ENCODE measurements around the gene NR2E1. TPM values are rescaled to one million over a fixed set of nuclear protein-coding genes. Genes with fewer than 3 reads are reported as not detected.

NR2E1 gene
- total RNA-seq, 2 experiments from 2014 or later: not detected

- Mint-ChIP-seq H3K4me3 (no peak overlapping the region), H3K27me3 (peaks cover 91% of the 10 kb centered on the region), H3K9me3 (no peaks in the 10 kb centered on the region), H3K36me3 (ENCODE audit: low read depth) (peaks cover 5% of the 10 kb centered on the region), H3K4me1 (peaks cover 9% of the 10 kb centered on the region), H3K27ac (no peak overlapping the region)
- no peak for DNase-seq
- POLR2A ChIA-PET: no interaction called here
- CTCF ChIA-PET: interaction anchor here (0.6 to 2.5 kb wide), 3 partner anchors 16 to 1456 kb away, joined by 3 to 7 read pairs (median 3); no protein-coding TSS in a partner anchor
Measured at GRCh38 chr6:108159981-108160380, 5.8 kb upstream of the NR2E1 start.

- H3K27me3 Mint-ChIP-seq: peaks cover 91% of the 10 kb centered on the region
- POLR2A ChIA-PET: no interaction called here
- no peaks in the 10 kb centered on the region for H3K9me3 Mint-ChIP-seq
- H3K36me3 Mint-ChIP-seq (ENCODE audit: low read depth): peaks cover 5% of the 10 kb centered on the region
- H3K4me3 Mint-ChIP-seq: no peak overlapping the region
- no peak for DNase-seq
- H3K4me1 Mint-ChIP-seq: peaks cover 20% of the 10 kb centered on the region
- CTCF ChIA-PET: interaction anchor here (1.6 kb wide), 1 partner anchor 10 kb away, joined by 4 read pairs; no protein-coding TSS in a partner anchor
- H3K27ac Mint-ChIP-seq: no peak overlapping the region
Measured at GRCh38 chr6:108161724-108162282, 4.0 kb upstream of the NR2E1 start.

DNA sequence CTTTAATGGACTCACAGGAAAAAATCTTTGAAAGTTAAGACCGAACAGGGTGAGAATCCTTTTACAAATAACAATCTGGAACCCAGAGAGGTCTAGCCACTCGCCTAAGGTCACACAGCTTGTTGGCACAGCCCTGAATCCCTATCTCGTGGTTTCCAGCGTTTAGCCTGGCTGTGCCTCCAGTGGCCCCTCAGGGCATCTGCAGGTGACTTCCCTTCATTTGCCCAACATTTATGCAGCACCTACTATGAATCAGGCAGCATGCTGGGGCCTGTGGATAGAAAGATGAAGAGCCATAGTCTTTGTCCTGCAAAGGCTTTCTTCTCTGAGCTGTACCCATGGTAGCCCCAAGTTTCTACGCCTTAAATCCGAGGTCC lies 2.6 kb upstream of the NR2E1 start:
- Mint-ChIP-seq H3K4me3 (no peak overlapping the region), H3K9me3 (no peaks in the 10 kb centered on the region), H3K27ac (no peak overlapping the region), H3K36me3 (ENCODE audit: low read depth) (peaks cover 2% of the 10 kb centered on the region), H3K27me3 (peaks cover 98% of the 10 kb centered on the region), H3K4me1 (peaks cover 27% of the 10 kb centered on the region)
- no peak for DNase-seq
- CTCF ChIA-PET: interaction anchor here (1.0 to 1.6 kb wide), 2 partner anchors 9 to 10 kb away, joined by 3 to 4 read pairs; no protein-coding TSS in a partner anchor
- POLR2A ChIA-PET: interaction anchor here (0.6 kb wide), 1 partner anchor 719 kb away, joined by 5 read pairs; no protein-coding TSS in a partner anchor

DNA sequence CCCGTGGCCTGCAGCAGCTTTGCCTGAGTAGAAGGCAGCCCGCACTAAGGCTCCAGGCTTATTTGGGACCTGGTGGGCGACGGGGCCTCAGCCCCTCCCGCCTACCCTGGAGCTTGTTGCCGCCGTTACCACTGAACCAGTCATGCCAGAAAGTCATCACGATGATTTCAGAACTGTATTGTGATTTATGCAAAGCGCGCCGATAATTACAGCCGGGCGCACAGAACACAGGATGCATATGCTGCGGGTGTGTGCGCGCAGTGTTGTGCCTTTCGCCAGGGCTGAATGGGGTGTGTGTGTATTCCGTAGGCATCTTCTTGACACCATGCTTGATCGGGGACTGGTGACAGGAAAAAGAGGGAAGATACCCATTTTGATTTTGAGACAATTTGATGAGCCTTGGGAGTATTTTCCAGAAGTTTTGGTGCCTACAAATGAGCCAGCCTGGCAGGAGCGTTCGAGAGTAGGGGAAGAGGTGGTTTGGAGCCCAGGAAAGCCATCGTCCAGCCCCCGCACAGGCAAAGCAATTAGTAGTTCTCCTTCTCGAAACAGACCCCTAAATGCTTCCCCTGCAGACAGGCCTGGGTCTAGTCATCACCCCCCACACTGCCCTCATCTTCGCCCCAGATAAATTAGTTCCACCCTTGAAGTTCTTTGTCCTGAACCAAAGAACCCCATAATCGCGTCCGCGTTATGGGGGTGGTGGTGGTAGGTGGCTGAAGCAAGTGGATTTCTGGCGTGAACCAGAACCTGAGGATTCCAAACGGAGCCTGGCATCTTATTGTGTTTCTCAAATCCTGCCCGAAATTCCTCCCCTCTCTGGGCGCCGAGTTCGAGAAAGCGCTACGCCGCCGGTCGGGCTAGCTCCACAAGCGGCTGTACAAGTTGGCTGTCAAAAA lies 1.9 kb upstream of the NR2E1 start:
- peak overlapping the region; percentile 22 for H3K4me3 Mint-ChIP-seq
- H3K27ac Mint-ChIP-seq: peak overlapping the region; percentile 50
- H3K27me3 Mint-ChIP-seq: peaks cover 97% of the 10 kb centered on the region
- H3K36me3 Mint-ChIP-seq (ENCODE audit: low read depth): peaks cover 1% of the 10 kb centered on the region
- ChIA-PET CTCF (interaction anchor here (1.0 to 2.1 kb wide), 3 partner anchors 8 to 49 kb away, joined by 3 to 7 read pairs (median 4); no protein-coding TSS in a partner anchor), POLR2A (interaction anchor here (0.6 kb wide), 1 partner anchor 719 kb away, joined by 5 read pairs; no protein-coding TSS in a partner anchor)
- H3K4me1 Mint-ChIP-seq: peaks cover 26% of the 10 kb centered on the region
- H3K9me3 Mint-ChIP-seq: no peaks in the 10 kb centered on the region
- DNase-seq: no peak

DNA sequence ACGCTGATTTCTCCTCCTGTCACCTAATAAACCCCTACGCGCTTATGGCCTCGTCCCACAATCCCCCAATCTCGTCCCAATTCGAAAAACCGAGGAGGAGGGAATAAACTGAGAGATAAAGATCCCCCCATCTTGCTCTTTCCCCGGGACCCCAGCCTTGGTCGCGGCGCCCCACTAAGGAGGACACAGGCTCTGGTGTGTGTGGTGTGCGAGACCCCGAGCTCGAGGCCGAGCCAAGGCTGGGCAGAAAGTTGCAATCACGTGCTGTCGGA lies 1.3 kb upstream of the NR2E1 start:
- H3K9me3 Mint-ChIP-seq: no peaks in the 10 kb centered on the region
- H3K36me3 Mint-ChIP-seq (ENCODE audit: low read depth): peaks cover 1% of the 10 kb centered on the region
- no peak for DNase-seq
- peak overlapping the region; percentile 22 for H3K4me3 Mint-ChIP-seq
- H3K27me3 Mint-ChIP-seq: peaks cover 97% of the 10 kb centered on the region
- ChIA-PET CTCF (interaction anchor here (0.9 to 2.1 kb wide), 3 partner anchors 9 to 50 kb away, joined by 4 to 7 read pairs (median 4); no protein-coding TSS in a partner anchor), POLR2A (no interaction called here)
- H3K4me1 Mint-ChIP-seq: peaks cover 30% of the 10 kb centered on the region
- peak overlapping the region; percentile 50 for H3K27ac Mint-ChIP-seq

- Mint-ChIP-seq H3K27ac (peak overlapping the region; percentile 69), H3K4me3 (peak overlapping the region; percentile 48), H3K9me3 (no peaks in the 10 kb centered on the region), H3K4me1 (peaks cover 30% of the 10 kb centered on the region), H3K36me3 (ENCODE audit: low read depth) (peaks cover 1% of the 10 kb centered on the region), H3K27me3 (peaks cover 96% of the 10 kb centered on the region)
- ChIA-PET POLR2A (no interaction called here), CTCF (interaction anchor here (0.9 to 2.1 kb wide), 3 partner anchors 9 to 50 kb away, joined by 4 to 7 read pairs (median 4); no protein-coding TSS in a partner anchor)
- no peak for DNase-seq
Measured at GRCh38 chr6:108164815-108165706, 761 bp upstream of the NR2E1 start.

- ChIA-PET CTCF (interaction anchor here (0.7 kb wide), 1 partner anchor 12 kb away, joined by 4 read pairs; no protein-coding TSS in a partner anchor), POLR2A (no interaction called here)
- no peak for DNase-seq
- Mint-ChIP-seq H3K27me3 (peaks cover 94% of the 10 kb centered on the region), H3K9me3 (no peaks in the 10 kb centered on the region), H3K36me3 (ENCODE audit: low read depth) (peaks cover 4% of the 10 kb centered on the region), H3K4me3 (peak overlapping the region; percentile 43), H3K4me1 (peaks cover 30% of the 10 kb centered on the region), H3K27ac (peak overlapping the region; percentile 80)
Measured at GRCh38 chr6:108166664-108167448, 1.0 kb downstream of the NR2E1 start.

DNA sequence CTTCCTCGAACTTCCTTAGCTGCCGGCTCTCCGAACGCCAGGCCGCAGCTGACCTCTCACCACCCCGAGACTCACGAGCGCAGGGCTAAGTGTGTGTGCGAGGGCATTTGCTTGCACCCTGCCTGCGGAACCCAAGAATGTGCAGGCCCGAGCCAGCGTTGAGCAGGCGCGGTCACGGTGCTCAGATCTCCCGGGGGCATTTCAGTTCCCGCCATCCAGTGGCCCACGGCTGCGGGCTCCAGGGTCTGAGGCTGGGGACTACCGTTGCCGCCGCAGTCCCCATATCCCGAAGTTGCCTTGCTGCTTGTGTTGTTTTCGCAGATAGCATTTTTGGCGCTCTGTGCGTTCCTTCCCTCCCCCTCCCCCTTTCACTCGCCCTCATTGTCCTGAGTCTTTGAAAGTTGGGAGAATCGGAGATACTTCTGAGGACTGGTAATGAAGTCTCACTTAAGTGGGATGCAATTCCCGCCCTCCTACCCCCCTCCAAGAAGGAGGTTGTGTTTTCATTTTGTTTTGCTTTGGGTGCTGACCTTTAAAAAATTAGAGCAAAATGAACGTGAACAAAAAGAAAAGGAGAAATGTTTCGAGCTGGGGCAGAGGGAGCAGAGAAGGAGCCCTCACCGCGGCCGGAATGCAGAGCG lies 1.7 kb downstream of the NR2E1 start:
- CTCF ChIA-PET: interaction anchor here (0.7 to 1.4 kb wide), 3 partner anchors 11 to 55 kb away, joined by 4 to 7 read pairs (median 4); no protein-coding TSS in a partner anchor
- H3K9me3 Mint-ChIP-seq: no peaks in the 10 kb centered on the region
- DNase-seq: no peak
- peak overlapping the region; percentile 80 for H3K27ac Mint-ChIP-seq
- H3K4me3 Mint-ChIP-seq: peak overlapping the region; percentile 43
- H3K27me3 Mint-ChIP-seq: peaks cover 94% of the 10 kb centered on the region
- POLR2A ChIA-PET: no interaction called here
- peaks cover 4% of the 10 kb centered on the region for H3K36me3 Mint-ChIP-seq (ENCODE audit: low read depth)
- peaks cover 30% of the 10 kb centered on the region for H3K4me1 Mint-ChIP-seq

DNA sequence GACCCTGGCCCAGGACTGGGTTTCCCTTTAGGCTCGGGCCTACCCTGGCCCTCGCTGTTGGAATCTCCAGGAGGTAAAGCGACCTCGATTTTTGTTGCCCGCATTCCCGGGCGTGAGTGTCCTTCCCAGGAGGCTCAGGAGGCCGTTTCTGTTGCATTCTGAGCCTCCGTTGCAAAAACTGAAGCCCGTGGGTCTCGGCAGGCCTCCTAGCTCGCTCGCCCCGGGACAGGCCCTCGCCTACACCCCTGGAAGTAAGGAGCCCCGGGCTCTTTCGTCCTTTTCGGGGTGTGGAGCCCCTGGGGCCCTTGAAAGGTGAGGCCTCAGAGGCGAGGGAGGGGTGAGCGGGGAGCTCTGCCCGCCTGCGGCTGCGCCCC lies 2.3 kb downstream of the NR2E1 start:
- peaks cover 30% of the 10 kb centered on the region for H3K4me1 Mint-ChIP-seq
- peak overlapping the region; percentile 43 for H3K4me3 Mint-ChIP-seq
- H3K9me3 Mint-ChIP-seq: no peaks in the 10 kb centered on the region
- ChIA-PET CTCF (interaction anchor here (0.6 to 1.4 kb wide), 5 partner anchors 13 to 324 kb away, joined by 3 to 7 read pairs (median 3); no protein-coding TSS in a partner anchor), POLR2A (no interaction called here)
- H3K36me3 Mint-ChIP-seq (ENCODE audit: low read depth): peaks cover 4% of the 10 kb centered on the region
- peaks cover 94% of the 10 kb centered on the region for H3K27me3 Mint-ChIP-seq
- DNase-seq: no peak
- no peak overlapping the region for H3K27ac Mint-ChIP-seq

- Mint-ChIP-seq H3K4me1 (peaks cover 29% of the 10 kb centered on the region), H3K27ac (peak overlapping the region; percentile 64), H3K4me3 (no peak overlapping the region), H3K36me3 (ENCODE audit: low read depth) (peaks cover 3% of the 10 kb centered on the region), H3K27me3 (peaks cover 90% of the 10 kb centered on the region), H3K9me3 (no peaks in the 10 kb centered on the region)
- no peak for DNase-seq
- ChIA-PET POLR2A (no interaction called here), CTCF (interaction anchor here (0.5 to 1.7 kb wide), 9 partner anchors 13 to 1173 kb away, joined by 3 to 7 read pairs (median 3); no protein-coding TSS in a partner anchor)
Measured at GRCh38 chr6:108168501-108169463, 3.0 kb downstream of the NR2E1 start.

Data from activated CD4-positive, alpha-beta T cell treated with anti-CD3 and anti-CD28 coated beads, Interleukin-2, amount 10 ng/mL, durations not matched to agents 7 days and 5 days (primary cell).